Urinary bladder (tissue), 4 donors: ENCODE data around the gene KBTBD8. TPM values are rescaled to one million over a fixed set of nuclear protein-coding genes. Genes with fewer than 3 reads are reported as not detected.

Experiments used
- DNase-seq: peaks from one replicate; pipeline ENCODE4 v3.0.0-alpha.2; 2015; ENCODE audit errors: extremely low spot score
- H3K27ac ChIP-seq: one replicate; pipeline ENCODE4 v1.5.1; 2013; ENCODE audit warnings: low read depth, mild to moderate bottlenecking, moderate library complexity
- H3K36me3 ChIP-seq: one replicate; pipeline ENCODE4 v1.6.1; 2013; ENCODE audit warnings: mild to moderate bottlenecking, moderate library complexity; ENCODE audit not compliant: insufficient read depth
- H3K4me1 ChIP-seq: one replicate; pipeline ENCODE4 v1.6.1; 2013; ENCODE audit warnings: mild to moderate bottlenecking, moderate library complexity; ENCODE audit not compliant: insufficient read depth
- H3K4me3 ChIP-seq: one replicate; pipeline ENCODE4 v1.5.1; 2013; ENCODE audit warnings: low read depth, low read length
- WGBS: extraction: QIAGEN DNeasy Blood & Tissue Kit; methylation state at CpG from one replicate; pipeline ENCODE4 v1.1.7; 2013; 5-methylcytosine and 5-hydroxymethylcytosine counted together
- polyA plus RNA-seq: library from polyadenylated mRNA; stranded (reverse); fragments of 200-250 nt; gene quantifications from one replicate; pipeline ENCODE4 v1.2.3, GENCODE V29; 2013
- total RNA-seq: library from RNA; depleted of rRNA; stranded (reverse); fragments of >200 nt; gene quantifications from one replicate; pipeline ENCODE4 v1.2.3, GENCODE V29; 2014
- donor health status: healthy with polysubstance abuse.
- donor health status: healthy.

KBTBD8 gene, protein sequence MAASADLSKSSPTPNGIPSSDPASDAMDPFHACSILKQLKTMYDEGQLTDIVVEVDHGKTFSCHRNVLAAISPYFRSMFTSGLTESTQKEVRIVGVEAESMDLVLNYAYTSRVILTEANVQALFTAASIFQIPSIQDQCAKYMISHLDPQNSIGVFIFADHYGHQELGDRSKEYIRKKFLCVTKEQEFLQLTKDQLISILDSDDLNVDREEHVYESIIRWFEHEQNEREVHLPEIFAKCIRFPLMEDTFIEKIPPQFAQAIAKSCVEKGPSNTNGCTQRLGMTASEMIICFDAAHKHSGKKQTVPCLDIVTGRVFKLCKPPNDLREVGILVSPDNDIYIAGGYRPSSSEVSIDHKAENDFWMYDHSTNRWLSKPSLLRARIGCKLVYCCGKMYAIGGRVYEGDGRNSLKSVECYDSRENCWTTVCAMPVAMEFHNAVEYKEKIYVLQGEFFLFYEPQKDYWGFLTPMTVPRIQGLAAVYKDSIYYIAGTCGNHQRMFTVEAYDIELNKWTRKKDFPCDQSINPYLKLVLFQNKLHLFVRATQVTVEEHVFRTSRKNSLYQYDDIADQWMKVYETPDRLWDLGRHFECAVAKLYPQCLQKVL
- total RNA-seq (3.8 TPM), polyA plus RNA-seq (1.2 TPM)

DNA sequence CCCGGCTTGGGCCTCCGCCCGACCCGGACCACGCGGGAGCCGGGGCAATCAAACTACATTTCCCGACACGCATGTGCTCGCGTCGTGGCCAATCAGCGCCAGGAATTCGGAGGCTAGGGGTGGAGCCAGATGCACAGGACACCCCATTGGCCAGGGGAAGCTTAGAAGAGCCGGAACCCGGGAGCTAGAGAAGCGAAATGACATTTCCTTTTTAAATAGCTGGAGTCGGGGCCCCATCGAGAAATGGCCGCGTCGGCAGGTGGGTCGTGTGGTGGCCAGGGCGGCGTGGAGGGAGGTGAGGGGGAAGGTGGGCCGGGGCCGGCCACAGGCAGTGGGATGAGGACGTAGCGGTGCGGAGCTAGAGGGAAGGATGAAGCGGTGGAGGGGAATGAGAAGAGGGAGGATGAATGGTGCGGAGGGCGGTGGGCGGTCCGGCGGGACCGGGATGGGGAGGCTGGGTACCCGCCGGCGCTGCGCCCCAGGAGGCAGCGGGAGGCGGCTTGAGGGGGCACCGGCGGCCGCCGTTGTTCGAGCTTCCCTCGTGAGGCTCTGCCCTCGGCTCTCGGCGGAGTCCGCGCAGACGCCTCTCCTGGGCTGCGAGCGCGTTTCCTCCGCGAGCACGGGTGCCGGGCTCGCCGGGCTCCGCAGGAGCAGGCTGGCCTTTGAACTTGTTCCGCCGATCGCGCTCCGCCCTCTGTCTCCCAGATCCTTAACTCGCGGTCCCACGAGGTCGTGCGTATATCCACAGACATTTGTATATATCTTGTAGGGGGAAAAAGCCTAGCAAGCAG is at the start of gene KBTBD8:
Gene KBTBD8 (plus strand): TSS at position 195 of the 791 bp plus-strand sequence. CDS start 49 bp downstream, at position 244.
- WGBS = under 1% methylated on average over 75 of the region's 75 CpGs
- Histone ChIP-seq H3K4me3 (peak within 1 kb of the TSS; percentile 65), H3K36me3 (no peaks in the 10 kb centered on the region), H3K27ac (no peak within 1 kb of the TSS), H3K4me1 (no peaks in the 10 kb centered on the region)
- peak; percentile 98 for DNase-seq

- no peak for DNase-seq
- Histone ChIP-seq H3K36me3 (no peaks in the 10 kb centered on the region), H3K27ac (no peak overlapping the region), H3K4me3 (no peak overlapping the region), H3K4me1 (no peaks in the 10 kb centered on the region)
- 81% methylated on average over 2 of the region's 2 CpGs for WGBS
Measured at GRCh38 chr3:66948838-66949237, 49.3 kb upstream of the KBTBD8 start.

- no peak overlapping the region for H3K27ac ChIP-seq
- H3K4me1 ChIP-seq = no peaks in the 10 kb centered on the region
- H3K4me3 ChIP-seq = no peak overlapping the region
- no peaks in the 10 kb centered on the region for H3K36me3 ChIP-seq
- 87% methylated on average over 3 of the region's 3 CpGs for WGBS
- DNase-seq = no peak
Measured at GRCh38 chr3:66949898-66950297, 48.2 kb upstream of the KBTBD8 start.

DNA sequence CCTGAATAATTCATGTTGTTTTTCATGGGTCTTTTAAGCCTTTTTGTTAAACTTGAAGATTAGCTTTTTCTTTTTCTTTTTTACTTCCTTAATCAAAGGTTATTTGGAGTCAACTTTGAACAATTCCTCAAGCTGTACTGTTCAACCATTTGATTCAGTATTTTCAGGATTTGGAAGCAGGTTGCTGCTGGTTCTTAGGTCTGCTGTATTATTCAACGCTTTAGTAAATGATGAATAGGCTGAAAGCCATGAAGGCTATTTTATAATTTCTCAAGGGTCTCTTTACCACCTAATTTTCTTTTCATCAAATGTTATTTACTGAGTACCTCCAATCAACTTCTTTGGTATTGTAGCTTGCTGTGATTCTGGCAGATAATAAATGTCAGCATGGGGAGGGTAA is 45.8 kb upstream of the KBTBD8 start:
- DNase-seq = no peak
- no peak overlapping the region for H3K27ac ChIP-seq
- no peaks in the 10 kb centered on the region for H3K4me1 ChIP-seq
- H3K4me3 ChIP-seq = no peak overlapping the region
- H3K36me3 ChIP-seq = no peaks in the 10 kb centered on the region
- 81% methylated on average over 1 of the region's 1 CpG for WGBS

GRCh38 chr3:66953934-66954445 is 44.1 kb upstream of the KBTBD8 start:
- Histone ChIP-seq H3K4me1 (no peaks in the 10 kb centered on the region), H3K4me3 (no peak overlapping the region), H3K27ac (no peak overlapping the region), H3K36me3 (no peaks in the 10 kb centered on the region)
- no peak for DNase-seq
- whole genome bisulfite sequencing = 86% methylated on average over 4 of the region's 4 CpGs

DNA sequence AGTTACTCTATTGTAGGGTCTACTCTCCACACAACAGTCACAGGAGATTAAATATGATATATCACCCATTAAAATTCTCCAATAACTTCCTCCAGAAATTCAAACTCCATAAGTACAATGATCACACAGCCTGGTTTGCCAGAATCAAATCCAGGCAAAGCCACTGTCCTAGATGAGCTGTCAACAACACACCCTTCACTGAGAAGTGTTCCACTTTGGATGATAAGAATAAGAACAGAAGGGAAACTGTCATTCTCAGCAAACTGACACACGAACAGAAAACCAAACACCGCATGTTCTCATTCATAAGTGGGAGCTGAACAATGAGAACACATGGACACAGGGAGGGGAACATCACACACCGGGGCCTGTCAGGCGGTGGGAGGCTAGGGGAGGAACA is 41.4 kb upstream of the KBTBD8 start:
- H3K4me3 ChIP-seq = no peak overlapping the region
- no peaks in the 10 kb centered on the region for H3K4me1 ChIP-seq
- no peaks in the 10 kb centered on the region for H3K36me3 ChIP-seq
- no peak overlapping the region for H3K27ac ChIP-seq
- DNase-seq = no peak
- WGBS = 85% methylated on average over 4 of the region's 4 CpGs

GRCh38 chr3:66957367-66957766 is 40.7 kb upstream of the KBTBD8 start:
- DNase-seq = no peak
- 71% methylated on average over 5 of the region's 5 CpGs for WGBS
- H3K4me3 ChIP-seq = no peak overlapping the region
- no peak overlapping the region for H3K27ac ChIP-seq
- H3K4me1 ChIP-seq = no peaks in the 10 kb centered on the region
- H3K36me3 ChIP-seq = no peaks in the 10 kb centered on the region

DNA sequence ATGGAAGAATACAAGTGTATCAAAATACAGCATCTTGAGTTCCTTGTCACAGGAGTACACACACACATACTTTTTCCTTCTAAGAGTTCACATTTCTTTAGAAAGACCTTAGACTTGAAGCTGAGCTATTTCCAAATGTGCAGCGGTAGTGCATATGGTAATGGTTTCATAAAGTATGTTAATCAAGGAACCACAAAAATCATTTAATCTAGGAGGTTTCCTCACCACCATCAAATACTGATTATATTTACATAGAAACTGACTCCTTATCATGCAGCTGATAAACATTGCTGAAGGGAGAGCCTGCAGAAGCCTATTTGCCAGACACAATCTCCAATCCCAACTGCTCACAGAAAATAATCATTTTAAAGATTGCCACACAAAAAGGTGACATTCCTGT is 40.0 kb upstream of the KBTBD8 start:
- H3K4me3 ChIP-seq = no peak overlapping the region
- WGBS = 59% methylated on average over 1 of the region's 1 CpG
- no peaks in the 10 kb centered on the region for H3K4me1 ChIP-seq
- H3K36me3 ChIP-seq = no peaks in the 10 kb centered on the region
- DNase-seq = no peak
- H3K27ac ChIP-seq = no peak overlapping the region

GRCh38 chr3:66962664-66963063 is 35.4 kb upstream of the KBTBD8 start:
- Histone ChIP-seq H3K36me3 (no peaks in the 10 kb centered on the region), H3K4me3 (no peak overlapping the region), H3K4me1 (no peaks in the 10 kb centered on the region), H3K27ac (no peak overlapping the region)
- no peak for DNase-seq
- WGBS = 73% methylated on average over 3 of the region's 3 CpGs

GRCh38 chr3:66971245-66971644 is 26.9 kb upstream of the KBTBD8 start:
- Histone ChIP-seq H3K27ac (no peak overlapping the region), H3K4me3 (no peak overlapping the region), H3K4me1 (no peaks in the 10 kb centered on the region), H3K36me3 (no peaks in the 10 kb centered on the region)
- WGBS = 58% methylated on average over 3 of the region's 3 CpGs
- DNase-seq = no peak

GRCh38 chr3:66971891-66972551 is 26.1 kb upstream of the KBTBD8 start:
- WGBS = 7% methylated on average over 22 of the region's 22 CpGs
- no peak overlapping the region for H3K27ac ChIP-seq

GRCh38 chr3:66980791-66981190 is 17.3 kb upstream of the KBTBD8 start:
- H3K27ac ChIP-seq = no peak overlapping the region

More at GRCh38 chr3:66971891-66972551, 26.1 kb upstream of the KBTBD8 start:
- H3K4me1 ChIP-seq = no peaks in the 10 kb centered on the region
- peak overlapping the region; percentile 26 for H3K4me3 ChIP-seq
- peak; percentile 43 for DNase-seq
- H3K36me3 ChIP-seq = no peaks in the 10 kb centered on the region

GRCh38 chr3:66983101-66983500 is 15.0 kb upstream of the KBTBD8 start:
- H3K27ac ChIP-seq = no peak overlapping the region
- 77% methylated on average over 2 of the region's 2 CpGs for WGBS
- no peaks in the 10 kb centered on the region for H3K4me1 ChIP-seq
- H3K4me3 ChIP-seq = no peak overlapping the region
- no peak for DNase-seq
- H3K36me3 ChIP-seq = no peaks in the 10 kb centered on the region

More at GRCh38 chr3:66980791-66981190, 17.3 kb upstream of the KBTBD8 start:
- no peak overlapping the region for H3K4me3 ChIP-seq
- DNase-seq = no peak
- H3K36me3 ChIP-seq = no peaks in the 10 kb centered on the region
- 92% methylated on average over 1 of the region's 1 CpG for WGBS
- H3K4me1 ChIP-seq = no peaks in the 10 kb centered on the region
